ENCODE measurements around the gene SETD1B.

SETD1B gene

GRCh38 chr12:121796855-121797751 lies 6.7 kb upstream of the SETD1B start:
- peak overlapping the region; percentile 86 for H3K4me3 ChIP-seq (ENCODE audit: low read depth, low read length)
- H2AFZ ChIP-seq (ENCODE audit: low read length, unreplicated experiment): no peak overlapping the region
- H3K27ac ChIP-seq (ENCODE audit: low read depth, low read length): peak overlapping the region; percentile 22; the same call in 1 of the 2 replicates
- no peaks in the 10 kb centered on the region; the same call in 1 of the 2 replicates for H3K36me3 ChIP-seq (ENCODE audit: insufficient read depth, low read length)
- H3K79me2 ChIP-seq (ENCODE audit: control insufficient read depth, insufficient read depth, low read length, unreplicated experiment): peaks cover 44% of the 10 kb centered on the region
- H3K4me1 ChIP-seq (ENCODE audit: control insufficient read depth, insufficient read depth, low read length, unreplicated experiment): peaks cover 31% of the 10 kb centered on the region
- no peaks in the 10 kb centered on the region for H3K27me3 ChIP-seq (ENCODE audit: insufficient read depth, low read length)

GRCh38 chr12:121797937-121798786 lies 5.6 kb upstream of the SETD1B start:
- Histone ChIP-seq H3K36me3 (ENCODE audit: insufficient read depth, low read length) (no peaks in the 10 kb centered on the region; the same call in 1 of the 2 replicates), H3K27ac (ENCODE audit: low read depth, low read length) (no peak overlapping the region), H3K4me1 (ENCODE audit: control insufficient read depth, insufficient read depth, low read length, unreplicated experiment) (peaks cover 31% of the 10 kb centered on the region), H3K27me3 (ENCODE audit: insufficient read depth, low read length) (no peaks in the 10 kb centered on the region), H3K79me2 (ENCODE audit: control insufficient read depth, insufficient read depth, low read length, unreplicated experiment) (peaks cover 51% of the 10 kb centered on the region), H3K4me3 (ENCODE audit: low read depth, low read length) (peak overlapping the region; percentile 86), H2AFZ (ENCODE audit: low read length, unreplicated experiment) (no peak overlapping the region)

- Histone ChIP-seq H2AFZ (ENCODE audit: low read length, unreplicated experiment) (no peak overlapping the region), H3K27me3 (ENCODE audit: insufficient read depth, low read length) (no peaks in the 10 kb centered on the region), H3K4me3 (ENCODE audit: low read depth, low read length) (peak overlapping the region; percentile 86), H3K27ac (ENCODE audit: low read depth, low read length) (peak overlapping the region; percentile 100), H3K79me2 (ENCODE audit: control insufficient read depth, insufficient read depth, low read length, unreplicated experiment) (peaks cover 51% of the 10 kb centered on the region), H3K36me3 (ENCODE audit: insufficient read depth, low read length) (no peaks in the 10 kb centered on the region; the same call in 1 of the 2 replicates), H3K4me1 (ENCODE audit: control insufficient read depth, insufficient read depth, low read length, unreplicated experiment) (peaks cover 31% of the 10 kb centered on the region)
Measured at GRCh38 chr12:121798787-121799155, 5.0 kb upstream of the SETD1B start.

GRCh38 chr12:121799156-121799841 lies 4.5 kb upstream of the SETD1B start:
- no peaks in the 10 kb centered on the region; the same call in 1 of the 2 replicates for H3K36me3 ChIP-seq (ENCODE audit: insufficient read depth, low read length)
- H3K27ac ChIP-seq (ENCODE audit: low read depth, low read length): peak overlapping the region; percentile 100
- no peak overlapping the region for H2AFZ ChIP-seq (ENCODE audit: low read length, unreplicated experiment)
- peak overlapping the region; percentile 86 for H3K4me3 ChIP-seq (ENCODE audit: low read depth, low read length)
- H3K27me3 ChIP-seq (ENCODE audit: insufficient read depth, low read length): no peaks in the 10 kb centered on the region
- peaks cover 51% of the 10 kb centered on the region for H3K79me2 ChIP-seq (ENCODE audit: control insufficient read depth, insufficient read depth, low read length, unreplicated experiment)
- H3K4me1 ChIP-seq (ENCODE audit: control insufficient read depth, insufficient read depth, low read length, unreplicated experiment): peaks cover 31% of the 10 kb centered on the region

GRCh38 chr12:121799842-121800693 lies 3.7 kb upstream of the SETD1B start:
- Histone ChIP-seq H3K79me2 (ENCODE audit: control insufficient read depth, insufficient read depth, low read length, unreplicated experiment) (peaks cover 59% of the 10 kb centered on the region), H3K27ac (ENCODE audit: low read depth, low read length) (peak overlapping the region; percentile 100), H2AFZ (ENCODE audit: low read length, unreplicated experiment) (peak overlapping the region; percentile 26), H3K4me3 (ENCODE audit: low read depth, low read length) (peak overlapping the region; percentile 86), H3K36me3 (ENCODE audit: insufficient read depth, low read length) (no peaks in the 10 kb centered on the region; the same call in 1 of the 2 replicates), H3K27me3 (ENCODE audit: insufficient read depth, low read length) (no peaks in the 10 kb centered on the region), H3K4me1 (ENCODE audit: control insufficient read depth, insufficient read depth, low read length, unreplicated experiment) (peaks cover 31% of the 10 kb centered on the region)

- H3K79me2 ChIP-seq (ENCODE audit: control insufficient read depth, insufficient read depth, low read length, unreplicated experiment): peaks cover 66% of the 10 kb centered on the region
- peak overlapping the region; percentile 26 for H2AFZ ChIP-seq (ENCODE audit: low read length, unreplicated experiment)
Measured at GRCh38 chr12:121800694-121801594, 2.9 kb upstream of the SETD1B start.

GRCh38 chr12:121801595-121802484 lies 2.0 kb upstream of the SETD1B start:
- no peaks in the 10 kb centered on the region for H3K27me3 ChIP-seq (ENCODE audit: insufficient read depth, low read length)
- H3K27ac ChIP-seq (ENCODE audit: low read depth, low read length): peak overlapping the region; percentile 100
- H3K36me3 ChIP-seq (ENCODE audit: insufficient read depth, low read length): no peaks in the 10 kb centered on the region; the same call in 1 of the 2 replicates
- H3K4me3 ChIP-seq (ENCODE audit: low read depth, low read length): peak overlapping the region; percentile 86
- H2AFZ ChIP-seq (ENCODE audit: low read length, unreplicated experiment): no peak overlapping the region
- H3K79me2 ChIP-seq (ENCODE audit: control insufficient read depth, insufficient read depth, low read length, unreplicated experiment): peaks cover 68% of the 10 kb centered on the region
- peaks cover 25% of the 10 kb centered on the region for H3K4me1 ChIP-seq (ENCODE audit: control insufficient read depth, insufficient read depth, low read length, unreplicated experiment)

More at GRCh38 chr12:121800694-121801594, 2.9 kb upstream of the SETD1B start:
- H3K4me3 ChIP-seq (ENCODE audit: low read depth, low read length): peak overlapping the region; percentile 86
- no peaks in the 10 kb centered on the region for H3K27me3 ChIP-seq (ENCODE audit: insufficient read depth, low read length)
- H3K27ac ChIP-seq (ENCODE audit: low read depth, low read length): peak overlapping the region; percentile 100
- H3K4me1 ChIP-seq (ENCODE audit: control insufficient read depth, insufficient read depth, low read length, unreplicated experiment): peaks cover 28% of the 10 kb centered on the region
- no peaks in the 10 kb centered on the region; the same call in 1 of the 2 replicates for H3K36me3 ChIP-seq (ENCODE audit: insufficient read depth, low read length)

- no peaks in the 10 kb centered on the region; the same call in 1 of the 2 replicates for H3K36me3 ChIP-seq (ENCODE audit: insufficient read depth, low read length)
- no peaks in the 10 kb centered on the region for H3K27me3 ChIP-seq (ENCODE audit: insufficient read depth, low read length)
- peaks cover 70% of the 10 kb centered on the region for H3K79me2 ChIP-seq (ENCODE audit: control insufficient read depth, insufficient read depth, low read length, unreplicated experiment)
- peak overlapping the region; percentile 100 for H3K27ac ChIP-seq (ENCODE audit: low read depth, low read length)
- H3K4me1 ChIP-seq (ENCODE audit: control insufficient read depth, insufficient read depth, low read length, unreplicated experiment): peaks cover 25% of the 10 kb centered on the region
- H2AFZ ChIP-seq (ENCODE audit: low read length, unreplicated experiment): no peak overlapping the region
- peak overlapping the region; percentile 86 for H3K4me3 ChIP-seq (ENCODE audit: low read depth, low read length)
Measured at GRCh38 chr12:121802485-121802842, 1.3 kb upstream of the SETD1B start.
